ENCODE data around the gene MRRF.

DNA sequence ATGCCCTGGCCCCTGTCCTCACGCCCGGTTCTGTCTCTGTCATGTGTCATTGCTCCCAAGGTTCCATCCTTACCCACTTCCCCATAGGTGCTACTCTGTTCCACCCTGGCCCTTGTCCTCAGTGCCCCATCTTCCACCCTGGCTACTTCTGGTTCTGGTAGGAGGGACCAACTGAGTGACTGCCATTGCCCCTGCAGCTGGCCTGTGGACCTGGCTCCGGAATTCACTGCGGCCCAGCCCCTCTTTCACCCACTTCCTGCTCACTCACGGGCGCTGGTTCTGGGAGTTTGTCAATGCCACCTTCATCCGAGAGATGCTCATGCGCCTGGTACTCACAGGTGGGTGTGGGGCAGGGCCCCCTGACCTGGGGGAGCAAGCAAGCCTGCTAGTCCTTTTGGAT is 113.6 kb downstream of the MRRF start:
- TF ChIP-seq SP1 (IDR thresholded peaks at IDR 0.05) (no peak), LEF1 (IDR thresholded peaks at IDR 0.05; ENCODE audit: borderline replicate concordance) (no peak), ELF4 (IDR thresholded peaks at IDR 0.05) (no peak), FOXK2 (IDR thresholded peaks at IDR 0.05) (no peak), FOXA1 (IDR thresholded peaks at IDR 0.05) (no peak), FOXM1 (IDR thresholded peaks at IDR 0.05; ENCODE audit: borderline replicate concordance) (no peak), SUZ12 (IDR thresholded peaks at IDR 0.05) (no peak), HDGF (IDR thresholded peaks at IDR 0.05; ENCODE audit: borderline replicate concordance) (no peak)
- TF ChIP-seq, protein P1, sequence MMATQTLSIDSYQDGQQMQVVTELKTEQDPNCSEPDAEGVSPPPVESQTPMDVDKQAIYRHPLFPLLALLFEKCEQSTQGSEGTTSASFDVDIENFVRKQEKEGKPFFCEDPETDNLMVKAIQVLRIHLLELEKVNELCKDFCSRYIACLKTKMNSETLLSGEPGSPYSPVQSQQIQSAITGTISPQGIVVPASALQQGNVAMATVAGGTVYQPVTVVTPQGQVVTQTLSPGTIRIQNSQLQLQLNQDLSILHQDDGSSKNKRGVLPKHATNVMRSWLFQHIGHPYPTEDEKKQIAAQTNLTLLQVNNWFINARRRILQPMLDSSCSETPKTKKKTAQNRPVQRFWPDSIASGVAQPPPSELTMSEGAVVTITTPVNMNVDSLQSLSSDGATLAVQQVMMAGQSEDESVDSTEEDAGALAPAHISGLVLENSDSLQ (IDR thresholded peaks at IDR 0.05), result no peak
